Measurements from ENCODE around the gene SIRT7.

Gene SIRT7

DNA sequence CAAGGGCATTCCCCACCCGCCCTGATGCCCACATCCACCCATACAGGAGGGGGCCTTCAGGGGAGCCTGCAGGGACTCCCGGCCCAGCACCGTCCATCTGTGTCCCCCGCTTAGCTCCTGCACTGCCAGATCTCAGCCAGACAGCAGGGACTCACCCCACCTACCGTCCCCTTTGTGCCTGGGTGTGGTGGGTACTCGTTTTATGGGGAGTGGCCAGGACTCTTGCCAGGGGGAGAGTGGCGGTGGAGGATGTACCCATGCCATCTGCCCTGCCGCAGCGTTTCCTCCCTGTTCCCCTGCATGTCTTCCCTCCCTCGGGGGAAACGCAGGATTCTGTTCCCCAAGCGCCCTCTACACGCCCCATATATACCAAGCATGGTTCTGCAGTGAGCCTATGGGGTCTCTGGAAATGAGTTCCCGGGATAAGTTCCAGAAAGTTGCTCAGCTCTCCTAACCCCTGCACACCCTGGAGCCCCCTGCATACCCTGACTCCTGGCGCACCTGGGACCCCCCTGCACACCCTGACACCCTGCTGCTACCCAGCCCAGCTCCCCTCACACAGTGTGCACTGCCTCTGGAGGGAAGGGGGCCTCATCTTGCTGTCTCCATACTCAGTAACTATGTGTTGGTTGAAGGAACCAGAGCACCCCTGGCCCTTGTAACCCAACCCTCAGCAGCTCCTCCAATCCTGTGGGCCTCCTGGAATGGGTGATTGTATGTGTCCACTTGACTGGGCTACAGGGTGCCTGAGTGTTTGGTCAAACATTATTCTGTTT lies 13.8 kb upstream of the SIRT7 start:
- DNase-seq, result no peak

DNA sequence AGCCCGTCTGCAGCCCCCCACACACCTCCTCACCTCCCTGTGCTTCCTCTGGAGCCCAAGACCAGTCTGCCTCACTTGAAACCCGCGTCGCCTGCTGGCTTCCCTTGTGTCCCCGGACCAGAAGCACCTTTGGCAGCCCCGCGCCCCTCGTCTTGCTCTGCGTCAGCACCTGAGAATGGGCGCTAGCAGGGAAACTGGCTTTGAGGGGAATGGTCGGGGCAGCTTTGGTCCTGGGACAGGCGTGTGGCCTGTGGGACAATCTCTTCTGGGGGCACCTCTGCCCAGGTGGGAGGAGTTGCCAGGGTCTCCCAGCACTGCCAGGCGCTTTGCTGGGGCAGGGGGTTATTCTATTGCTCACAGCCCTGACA lies 13.2 kb upstream of the SIRT7 start:
- no peak for DNase-seq

DNA sequence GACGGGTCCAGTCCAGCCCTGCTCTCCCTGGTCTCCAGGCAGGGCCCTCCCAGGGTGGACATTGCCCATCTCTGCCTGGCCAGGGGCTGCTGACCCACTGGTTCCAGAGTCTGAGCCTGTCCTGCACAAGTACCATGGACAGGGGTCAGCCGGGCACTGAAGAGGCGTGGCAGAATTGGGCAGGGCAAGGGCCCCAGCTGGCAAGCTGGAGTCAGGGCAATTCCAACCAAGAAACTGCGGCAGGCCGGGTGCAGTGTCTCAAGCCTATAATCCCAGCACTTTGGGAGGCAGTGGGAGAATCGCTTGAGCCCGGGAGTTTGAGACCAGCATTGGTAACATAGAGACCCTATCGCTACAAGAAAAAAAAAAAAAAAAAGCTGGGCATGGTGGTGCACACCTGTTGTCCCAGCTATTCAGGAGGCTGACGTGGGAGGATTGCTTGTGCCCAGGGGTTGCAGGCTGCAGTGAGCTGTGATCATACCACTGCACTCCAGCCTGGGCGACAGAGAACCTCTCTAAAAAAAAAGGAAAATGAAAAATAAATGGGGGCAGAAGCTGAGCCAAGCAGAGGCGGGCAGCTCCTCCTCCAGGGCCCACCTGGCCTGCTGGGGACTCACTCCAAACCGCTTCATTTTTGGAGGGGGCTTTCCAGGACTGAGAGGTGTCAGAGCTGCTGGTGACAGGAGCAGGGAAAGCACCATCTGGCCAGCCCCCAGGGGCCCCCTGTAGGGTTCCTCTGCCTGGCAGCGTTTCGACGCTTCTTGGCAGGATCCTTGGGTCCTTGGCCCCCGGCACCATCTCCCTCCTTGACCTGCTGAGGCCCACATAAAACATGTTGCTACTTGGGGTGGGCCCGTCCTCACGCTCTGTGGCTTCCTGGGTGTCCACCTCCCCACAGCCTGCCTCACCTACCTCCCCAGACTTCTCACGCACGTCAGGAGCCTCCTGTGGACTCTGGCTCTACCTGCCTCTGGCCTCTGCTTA lies 12.5 kb upstream of the SIRT7 start:
- DNase-seq, result no peak

DNA sequence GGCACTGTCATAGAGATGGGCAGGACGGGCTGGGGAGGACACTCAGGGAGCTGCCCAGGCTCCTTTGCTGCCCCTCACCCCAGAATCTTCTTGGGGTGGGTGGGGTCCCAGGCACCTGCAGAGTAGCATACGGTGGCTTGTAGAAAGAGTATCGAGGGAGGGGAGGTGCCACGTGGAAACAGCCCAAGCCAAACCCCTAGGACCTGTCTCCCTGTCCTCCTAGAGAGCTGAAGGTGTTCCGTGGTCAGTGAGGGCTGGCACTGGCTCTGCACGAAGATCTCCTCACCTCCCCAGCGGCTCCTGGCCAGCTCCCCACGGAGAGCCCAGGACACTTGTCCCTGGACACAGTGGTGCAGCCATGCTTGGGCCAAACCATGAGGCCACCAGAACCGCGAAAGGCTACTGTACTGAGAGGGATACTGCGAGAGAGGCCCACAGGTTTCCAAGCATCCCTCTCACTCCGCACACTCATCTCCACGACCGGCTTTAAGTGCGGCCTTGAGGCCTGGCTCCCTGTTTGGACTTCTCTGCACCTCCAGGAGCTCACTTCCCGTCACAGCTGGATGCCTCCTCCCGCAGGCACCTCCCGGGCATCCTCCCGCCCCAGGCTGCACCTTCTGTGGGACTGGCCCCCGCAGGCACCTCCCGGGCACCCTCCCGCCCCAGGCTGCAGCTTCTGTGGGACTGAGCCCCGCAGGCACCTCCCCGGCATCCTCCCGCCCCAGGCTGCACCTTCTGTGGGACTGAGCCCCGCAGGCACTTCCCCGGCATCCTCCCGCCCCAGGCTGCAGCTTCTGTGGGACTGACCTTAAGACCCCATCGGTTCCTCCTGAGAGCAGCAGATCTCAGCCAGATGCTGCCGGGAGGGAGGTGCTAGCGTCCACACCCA lies 11.5 kb upstream of the SIRT7 start:
- DNase-seq, result no peak

DNA sequence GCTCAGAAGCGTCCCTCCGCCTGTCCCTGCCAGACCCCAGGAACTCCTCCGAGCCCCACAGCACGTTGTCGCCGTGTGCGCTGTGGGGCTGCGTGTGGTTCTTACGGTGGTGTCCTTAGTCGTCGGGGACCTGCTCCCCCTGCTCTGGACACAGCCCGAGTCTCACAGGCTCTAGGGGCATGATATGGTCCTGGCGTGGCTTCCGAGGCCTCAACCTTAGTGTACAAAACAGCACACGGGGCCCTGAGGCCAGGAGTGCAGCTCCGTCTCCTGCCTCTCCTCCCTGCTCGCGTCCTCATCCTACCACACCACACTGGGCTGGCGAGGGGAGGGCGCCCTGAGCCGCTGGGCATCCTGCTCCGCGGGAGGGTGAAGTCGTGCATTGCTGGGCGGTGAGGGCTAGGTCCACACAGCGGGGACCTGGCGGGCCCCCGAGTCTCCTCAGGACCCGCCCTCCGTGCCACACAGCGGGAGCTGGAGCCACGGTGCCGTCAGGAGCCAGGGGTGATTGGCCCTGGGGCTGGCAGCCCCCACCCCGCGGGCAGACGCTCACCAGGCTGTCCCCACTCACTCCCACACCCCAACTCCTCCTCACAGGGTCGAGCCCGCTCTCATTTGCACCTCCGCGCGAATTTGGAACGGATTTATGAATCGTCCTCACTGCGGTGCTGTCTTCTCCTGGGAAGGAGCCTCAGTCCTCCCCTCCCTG lies 10.7 kb upstream of the SIRT7 start:
- no peak for DNase-seq

DNA sequence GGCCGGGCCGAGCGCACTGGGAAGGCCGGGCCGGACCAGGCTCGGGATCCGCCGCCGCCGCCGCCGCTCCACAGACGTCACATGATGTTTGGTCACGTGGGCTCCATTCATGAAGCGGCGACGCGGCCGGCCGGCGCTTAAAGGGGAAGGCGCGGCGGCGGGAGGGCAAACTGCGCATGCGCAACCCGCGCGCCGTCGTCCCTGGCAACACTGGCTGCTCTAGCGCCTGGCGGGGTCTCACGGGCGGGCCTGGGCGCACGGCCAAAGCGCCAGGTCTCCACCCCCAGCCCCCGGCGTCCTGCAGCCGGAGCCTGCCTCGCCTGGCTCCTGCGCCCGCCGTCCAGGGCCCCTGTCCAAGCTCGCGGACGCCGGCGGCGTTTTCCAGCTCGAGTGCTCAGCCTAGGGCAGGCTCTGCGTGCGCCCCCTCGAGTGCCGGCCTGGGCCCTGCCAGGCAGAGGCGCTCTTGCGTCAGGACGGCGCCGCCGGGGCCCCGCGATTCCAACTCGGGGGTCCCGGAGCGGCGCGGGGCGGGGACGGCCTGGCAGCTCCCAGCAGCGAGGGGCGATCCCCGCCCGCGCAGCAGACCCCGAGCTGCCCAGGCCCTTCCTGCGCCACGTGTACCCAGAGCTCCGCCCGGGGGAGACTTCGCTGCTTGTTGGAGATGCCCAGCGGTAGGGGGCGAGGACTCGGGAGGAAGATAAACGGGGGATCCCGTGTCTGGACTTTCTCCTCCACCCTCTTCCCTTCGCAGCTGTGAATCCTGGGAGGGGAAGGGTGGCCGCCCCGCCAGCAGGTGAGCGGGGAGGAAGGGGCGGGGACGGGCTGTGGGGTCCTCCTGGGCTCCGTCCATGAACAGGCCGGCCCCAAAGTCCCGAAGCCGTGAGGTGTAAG lies 9.9 kb upstream of the SIRT7 start, which contains the start of gene MAFG:
MAFG (minus strand) TSS at position 83 of the 891 bp plus-strand sequence. CDS start 4,550 bp downstream, outside the sequence.
- DNase-seq, result peak; percentile 88

DNA sequence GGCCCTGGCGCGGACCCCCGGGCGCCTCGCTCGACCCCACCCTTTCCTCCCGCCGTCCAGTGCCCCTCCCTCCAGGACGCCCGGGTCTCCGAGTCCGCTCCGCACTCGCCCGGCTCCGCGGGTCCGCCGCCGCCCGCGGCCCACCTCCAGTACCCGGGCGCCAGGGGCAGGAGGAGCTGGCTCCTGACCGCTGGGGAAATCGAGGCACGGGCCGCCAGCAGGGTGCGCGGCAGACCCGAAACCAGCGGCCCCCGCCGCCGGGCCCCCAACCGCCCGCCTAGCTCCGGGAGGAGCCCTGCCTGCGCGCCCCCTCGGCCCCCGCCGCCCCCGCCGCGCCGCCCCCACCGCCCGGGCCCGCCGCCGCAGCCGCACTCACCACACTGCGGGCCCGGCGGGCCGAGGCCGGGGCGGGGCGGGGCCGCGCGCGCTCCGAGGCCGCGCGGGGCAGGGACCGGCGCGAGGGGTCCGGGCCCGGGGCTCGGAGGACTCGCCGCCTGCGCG lies 9.2 kb upstream of the SIRT7 start:
- DNase-seq, result no peak

DNA sequence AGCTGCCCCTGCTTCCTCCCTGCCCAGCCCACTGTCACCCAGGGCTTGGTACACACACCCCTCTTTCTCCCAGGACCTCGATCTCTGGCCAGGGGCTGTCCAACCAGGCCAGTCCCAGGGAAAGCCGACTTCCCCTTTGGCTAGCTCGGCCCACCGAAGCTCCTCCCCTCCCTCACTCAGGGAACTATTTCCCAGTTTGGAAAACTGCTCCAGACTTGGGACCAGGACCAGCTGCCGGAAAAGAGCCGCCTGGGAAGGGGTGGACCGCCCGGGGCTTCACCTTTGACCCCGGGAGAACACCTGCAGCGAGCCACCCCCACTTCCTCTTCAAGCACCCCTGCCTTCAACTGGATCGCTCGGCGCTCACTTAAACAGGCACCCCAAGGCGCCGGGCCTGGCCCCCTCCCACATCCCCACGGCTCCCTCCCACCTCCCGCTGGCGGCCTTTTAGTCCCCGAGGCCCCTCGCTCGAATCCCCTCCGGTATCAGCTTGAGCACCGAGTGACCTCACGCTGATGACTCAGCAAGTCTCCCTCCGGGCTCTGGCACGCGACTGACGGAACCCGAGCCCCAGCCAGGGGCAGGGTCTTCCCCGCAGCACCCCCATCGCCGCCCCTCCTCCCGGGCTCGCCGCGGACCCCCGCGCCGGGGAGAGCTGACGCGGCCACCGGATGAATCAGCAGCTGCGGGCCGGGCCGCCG lies 8.6 kb upstream of the SIRT7 start:
- no peak for DNase-seq

DNA sequence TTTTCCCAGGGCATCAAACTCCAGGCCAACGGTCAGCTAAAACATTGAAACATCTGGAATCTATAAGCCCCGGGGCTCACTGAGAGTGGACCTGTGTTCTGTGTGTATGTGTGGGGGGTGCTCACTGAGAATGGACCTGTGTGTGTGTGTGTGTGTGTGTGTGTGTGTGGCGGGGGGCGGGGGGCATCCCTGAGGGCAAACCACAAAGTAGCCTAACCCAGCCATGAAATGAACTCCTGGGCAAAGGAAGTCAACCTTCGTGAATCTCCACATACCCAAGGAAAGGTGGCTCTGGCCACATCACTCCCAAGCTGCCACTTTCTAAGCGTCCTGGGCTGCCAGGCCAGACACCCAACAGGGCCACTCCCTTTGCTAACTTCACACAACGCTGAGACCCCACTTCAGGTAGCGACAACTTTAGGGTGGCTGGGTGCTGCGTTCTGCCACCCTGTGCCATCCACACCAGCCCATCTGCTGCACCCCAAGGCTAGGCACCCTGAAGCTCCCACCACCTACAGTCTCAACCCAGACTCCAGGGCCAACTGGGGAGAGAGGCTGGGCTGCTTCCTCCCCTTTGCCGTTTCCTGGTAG lies 8.0 kb upstream of the SIRT7 start:
- DNase-seq, result no peak

DNA sequence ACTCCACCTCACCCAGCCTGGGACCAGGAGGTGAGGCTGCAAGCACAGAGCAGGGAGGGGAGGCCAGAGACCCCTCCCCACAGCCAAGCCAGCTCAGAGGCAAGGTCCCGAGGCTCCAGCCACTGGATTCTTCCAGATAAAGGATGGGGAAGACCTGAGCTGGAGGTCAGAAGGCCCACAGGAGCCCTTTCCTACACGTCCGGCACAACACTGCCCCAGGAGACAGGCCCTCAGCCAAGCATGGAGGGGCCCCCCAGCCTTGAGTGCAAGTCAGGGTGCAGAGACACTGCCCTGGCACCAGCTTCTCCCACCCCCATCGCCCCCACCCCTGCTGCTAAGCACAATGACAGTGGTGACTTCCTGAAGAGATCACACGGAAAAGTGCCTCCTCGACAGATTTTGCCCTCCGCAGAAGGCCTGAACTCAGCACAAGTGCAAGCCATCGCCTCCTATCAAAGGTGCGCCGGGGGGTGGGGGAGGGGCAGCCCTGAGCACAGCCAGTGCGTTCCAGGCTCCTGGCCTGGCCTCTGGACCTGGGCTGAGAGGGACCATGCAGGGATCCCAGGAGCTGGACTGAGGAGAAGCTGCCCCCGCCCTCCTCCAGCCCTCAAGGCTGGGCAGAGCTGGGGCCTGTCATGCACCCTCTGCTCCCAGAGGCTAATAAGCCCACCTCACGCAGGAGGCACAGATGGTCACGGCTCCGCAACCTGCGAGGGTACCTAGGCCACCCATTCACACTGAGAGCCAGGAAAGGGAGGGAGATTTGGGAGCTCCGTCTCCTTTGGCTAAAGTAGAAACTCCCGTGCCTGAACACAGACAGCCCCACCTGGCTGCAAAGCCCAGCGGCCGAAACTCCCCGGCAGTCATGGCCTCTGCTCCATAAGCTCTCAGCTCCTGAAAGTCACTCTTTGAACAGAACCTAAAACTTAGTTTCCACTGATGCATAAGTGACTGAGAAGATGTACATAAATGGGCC lies 6.9 kb upstream of the SIRT7 start:
- no peak for DNase-seq

DNA sequence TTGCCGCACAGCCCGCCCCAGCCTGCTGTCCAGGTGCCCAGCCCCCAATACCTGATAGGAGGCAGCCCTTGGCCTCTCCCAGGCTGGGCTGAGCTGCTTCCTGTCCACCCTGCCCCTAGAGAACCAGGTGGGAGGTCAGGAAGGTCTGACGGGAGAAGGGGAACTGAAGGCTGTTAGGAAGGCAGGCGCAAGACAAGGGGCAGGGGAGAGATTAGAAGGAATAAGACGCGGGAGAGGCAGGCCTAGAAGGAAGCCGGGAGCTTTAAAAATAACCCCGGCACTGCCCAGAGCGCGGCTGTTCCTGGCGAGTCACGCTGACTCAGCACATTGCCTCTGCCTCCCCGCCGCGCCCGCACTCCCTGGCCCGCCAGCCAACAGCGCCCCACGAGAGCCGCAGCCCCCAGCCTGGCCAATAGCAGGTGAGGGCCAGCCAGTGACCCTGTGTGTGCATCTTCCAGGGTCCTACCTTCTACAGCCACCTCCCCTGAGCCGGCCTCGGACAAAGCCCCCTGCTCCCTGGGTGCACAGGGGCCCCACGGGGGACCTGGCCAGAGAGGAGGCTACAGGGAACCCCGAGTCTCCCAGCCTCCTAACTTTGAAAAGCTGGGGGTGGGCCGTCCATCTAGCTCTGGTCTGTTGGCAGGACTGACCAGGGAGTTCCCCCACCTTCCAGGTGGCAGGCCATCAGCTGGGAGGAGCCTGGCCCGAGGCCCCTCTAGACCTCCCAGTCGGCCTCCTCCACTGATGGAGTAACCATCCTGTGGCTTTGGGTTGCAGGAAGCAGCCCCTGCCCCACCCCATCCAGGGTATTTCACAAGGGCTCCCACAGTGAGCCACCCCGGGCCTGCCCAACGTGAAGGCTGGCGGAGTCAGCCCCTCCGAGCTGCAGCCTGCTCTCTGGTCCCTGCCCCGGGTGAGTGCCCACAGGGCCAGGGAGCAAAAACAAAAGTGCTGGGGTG lies 5.6 kb upstream of the SIRT7 start:
- no peak for DNase-seq

DNA sequence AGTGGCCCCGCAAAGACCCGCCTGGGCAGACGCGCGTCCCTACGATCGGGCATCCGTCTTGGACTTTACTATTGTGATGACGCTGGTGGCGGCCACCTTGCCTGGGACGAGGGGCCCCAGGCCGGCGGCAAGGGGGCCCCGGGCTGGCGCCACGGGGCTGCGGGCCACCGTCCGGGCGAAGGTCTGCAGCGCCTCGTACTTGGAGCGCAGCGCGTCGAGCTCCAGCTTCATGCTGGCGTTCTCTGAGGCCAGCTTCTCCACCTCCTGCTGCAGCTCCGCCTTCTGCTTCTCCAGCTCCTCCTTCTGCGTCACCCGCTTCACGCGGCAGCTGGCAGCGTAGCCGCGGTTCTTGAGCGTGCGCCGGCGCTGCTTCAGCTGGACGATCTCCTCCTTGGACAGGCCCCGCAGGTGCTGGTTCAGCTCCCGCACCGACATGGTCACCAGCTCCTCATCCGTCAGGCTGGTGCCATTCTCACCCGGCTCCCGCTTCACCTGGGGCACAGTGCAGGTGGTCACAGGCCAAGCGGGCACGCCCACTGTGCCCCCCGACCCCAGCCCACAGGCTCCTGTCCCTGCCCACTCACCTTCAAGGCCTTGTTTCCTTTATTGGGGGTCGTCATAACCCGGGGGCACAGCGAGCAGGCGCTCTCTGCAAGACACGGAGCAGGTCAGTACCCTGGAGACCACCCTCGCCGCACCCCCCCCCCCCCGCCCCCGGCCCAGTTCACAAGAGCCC lies 4.8 kb upstream of the SIRT7 start:
- no peak for DNase-seq

DNA sequence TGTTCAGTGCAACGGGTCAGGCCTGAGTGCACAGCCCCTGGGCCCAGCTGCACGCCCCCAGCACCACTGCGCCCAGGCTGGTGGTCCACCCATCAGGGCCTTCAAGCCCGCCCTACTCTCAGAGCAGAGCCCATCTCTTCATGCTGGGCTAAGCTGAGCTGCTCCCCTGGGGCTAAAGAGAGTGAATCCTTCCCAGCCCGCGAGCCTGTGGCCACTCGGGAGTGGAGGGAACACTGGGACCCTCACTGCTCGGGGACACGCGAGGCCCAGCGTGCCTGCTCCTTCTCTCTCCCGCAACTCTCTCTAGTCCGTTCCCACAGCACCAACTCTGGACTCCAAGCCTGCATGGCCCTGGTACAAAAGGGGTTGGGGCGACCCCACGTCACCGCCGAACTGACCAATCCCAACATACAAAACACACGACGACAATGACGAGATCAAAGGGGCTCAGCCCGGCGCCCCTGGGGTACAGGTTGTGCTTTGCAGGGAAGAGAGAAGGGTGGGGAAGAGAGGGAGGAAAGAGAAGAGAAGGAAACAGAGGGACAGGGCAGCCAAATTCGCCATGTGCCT lies 4.1 kb upstream of the SIRT7 start:
- DNase-seq, result no peak

DNA sequence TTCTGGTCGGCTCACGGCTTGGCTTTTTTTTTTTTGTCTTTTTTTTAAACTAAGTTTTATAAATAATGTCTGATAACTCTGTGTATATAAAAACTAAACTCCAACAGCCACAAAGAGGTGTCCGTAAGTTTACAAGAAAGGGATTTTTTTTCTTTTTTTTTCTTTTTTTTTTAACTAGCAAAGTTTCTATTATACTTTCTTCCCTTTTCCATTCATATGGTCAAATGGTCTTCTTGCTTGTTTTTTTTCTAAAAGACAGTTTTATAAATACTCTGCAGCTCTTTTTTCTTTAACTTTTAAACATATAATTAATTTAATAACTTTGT lies 3.5 kb upstream of the SIRT7 start:
- DNase-seq, result no peak

DNA sequence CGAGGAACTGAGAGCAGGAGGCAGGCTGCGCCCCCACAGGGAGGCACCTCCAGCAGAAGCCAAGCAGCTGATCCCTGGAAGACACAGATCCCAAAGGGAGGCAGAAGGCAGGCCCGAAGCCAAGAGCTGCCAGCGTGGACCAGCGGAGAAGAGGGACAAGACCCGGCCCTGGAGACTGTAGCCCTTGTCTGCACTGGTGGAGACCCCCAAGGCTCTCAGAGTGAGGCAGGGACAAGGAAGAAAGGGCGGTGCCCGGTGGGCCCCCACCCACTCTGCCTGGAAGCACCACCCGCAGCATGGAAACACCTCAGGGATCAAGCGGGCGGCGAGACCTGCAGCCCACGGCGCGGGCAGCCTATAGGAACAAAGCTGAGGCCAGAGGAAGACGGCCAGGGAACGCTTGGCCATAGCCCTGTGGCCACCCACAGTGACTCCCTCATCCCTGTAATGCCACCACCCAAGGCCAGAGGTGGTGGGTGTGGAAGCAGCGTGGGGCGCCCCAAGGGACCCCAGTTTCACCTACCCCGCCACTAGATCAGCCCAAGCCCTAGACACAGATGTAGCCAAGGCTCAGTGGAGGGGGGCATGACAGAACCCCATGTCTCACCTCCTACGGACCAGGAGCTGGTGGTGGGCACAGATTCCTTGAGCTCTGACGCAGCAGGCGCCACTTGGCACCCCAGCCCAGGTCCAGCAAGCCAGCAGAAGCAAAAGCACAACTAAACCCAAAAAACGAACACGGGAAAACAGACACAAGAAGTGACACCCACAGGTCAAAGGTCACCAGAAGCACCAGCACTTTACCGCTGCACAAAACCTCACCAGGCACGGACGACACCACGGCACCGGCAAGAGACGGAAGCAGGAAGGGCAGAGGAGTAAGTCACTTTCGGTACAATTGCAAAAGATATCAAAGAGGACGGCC lies 2.9 kb upstream of the SIRT7 start:
- DNase-seq, result no peak
